Mammary epithelial cell (primary cell): ENCODE data around the gene MSH6.

ENCODE experiments used
- CTCF ChIP-seq, 2 donors: IDR thresholded peaks in 1 of 2; conservative IDR thresholded peaks in 1 of 2; 2 replicates each; pipeline ENCODE4 v1.5.1; 2011 to 2012; ENCODE audit warnings: inconsistent platforms in 2 of 2, low read length in 2 of 2, mild to moderate bottlenecking in 2 of 2, control low read depth in 1 of 2, low read depth in 1 of 2; ENCODE audit not compliant: insufficient read depth in 1 of 2; ENCODE audit errors: extremely low read depth in 1 of 2
- EZH2 ChIP-seq: IDR thresholded peaks from 2 replicates; pipeline ENCODE4 v1.6.1; 2012; ENCODE audit warnings: low read length, inconsistent platforms, borderline replicate concordance

- TF ChIP-seq CTCF (conservative IDR thresholded peaks at IDR 0.05 in 1 of 2, IDR thresholded peaks at IDR 0.05 in 1 of 2; ENCODE audit: extremely low read depth in 1 of 2, insufficient read depth in 1 of 2, low read depth in 1 of 2, low read length in 2 of 2) (no peak), EZH2 (no peak)
Observed at GRCh38 chr2:47747878-47748277, 35.1 kb upstream of the MSH6 start.
